ENCODE data around the gene C8G. TPM values are rescaled to one million over a fixed set of nuclear protein-coding genes. Genes with fewer than 3 reads are reported as not detected.

C8G gene
- total and polyA plus RNA-seq, 2 of the 4 experiments (the other 2 are of a cell fraction), result 0.80 TPM; not detected in 1

DNA sequence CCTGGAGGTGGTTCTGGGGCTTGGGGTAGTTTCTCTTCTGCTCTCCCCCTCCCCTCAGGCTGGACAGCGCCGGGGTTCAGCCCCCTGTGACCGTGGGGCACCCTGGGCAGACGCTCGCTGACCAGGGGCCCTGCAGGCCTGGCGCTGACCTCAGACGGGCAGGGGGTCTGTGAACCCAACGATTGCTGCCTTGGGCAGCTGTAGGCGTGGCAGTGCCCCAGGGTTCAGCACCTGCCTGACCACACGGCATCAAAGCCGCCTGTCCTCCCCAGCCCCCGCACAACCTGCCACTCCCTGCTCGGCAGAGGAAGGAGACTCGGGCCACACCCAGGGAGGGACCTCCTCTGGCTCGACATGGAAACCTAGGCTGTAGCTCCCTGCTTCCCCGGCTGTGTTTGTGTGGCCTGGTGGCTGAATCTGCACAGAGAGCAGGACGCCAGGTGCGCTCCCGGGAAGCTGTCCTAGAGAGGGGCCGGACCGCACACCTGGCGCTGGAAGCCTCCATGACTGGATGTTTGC, 19.2 kb downstream of the C8G start:
- no peak overlapping the region for H3K27ac ChIP-seq (ENCODE audit: insufficient read depth, low read length)
- no peaks in the 10 kb centered on the region for H4K20me1 ChIP-seq (ENCODE audit: insufficient read depth, low read length)
- no peak overlapping the region for H2AK9ac ChIP-seq (replicated peaks; ENCODE audit: low read depth, low read length, poor library complexity)
- H3K23ac ChIP-seq (ENCODE audit: low read depth, low read length), result no peak overlapping the region
- no peak for ATAC-seq (ENCODE audit: low read depth)
- intact Hi-C loops (cut with micrococcal nuclease), result no loop called here
- H3K4me3 ChIP-seq (ENCODE audit: insufficient read depth, low read depth, low read length), result no peak overlapping the region
- no peak overlapping the region for H3K14ac ChIP-seq (replicated peaks; ENCODE audit: low read depth, low read length)
- no peak for TF ChIP-seq FOS (IDR thresholded peaks at IDR 0.05; ENCODE audit: low read depth, low read length)
- TF ChIP-seq BHLHE40 (IDR thresholded peaks at IDR 0.05; ENCODE audit: low read depth, low read length), result no peak
- no peak for TF ChIP-seq RCOR1 (IDR thresholded peaks at IDR 0.05; ENCODE audit: insufficient replicate concordance, low read length)
- no peak for TF ChIP-seq CHD1 (IDR thresholded peaks at IDR 0.05; ENCODE audit: low read depth, low read length)
- TF ChIP-seq, protein P1, sequence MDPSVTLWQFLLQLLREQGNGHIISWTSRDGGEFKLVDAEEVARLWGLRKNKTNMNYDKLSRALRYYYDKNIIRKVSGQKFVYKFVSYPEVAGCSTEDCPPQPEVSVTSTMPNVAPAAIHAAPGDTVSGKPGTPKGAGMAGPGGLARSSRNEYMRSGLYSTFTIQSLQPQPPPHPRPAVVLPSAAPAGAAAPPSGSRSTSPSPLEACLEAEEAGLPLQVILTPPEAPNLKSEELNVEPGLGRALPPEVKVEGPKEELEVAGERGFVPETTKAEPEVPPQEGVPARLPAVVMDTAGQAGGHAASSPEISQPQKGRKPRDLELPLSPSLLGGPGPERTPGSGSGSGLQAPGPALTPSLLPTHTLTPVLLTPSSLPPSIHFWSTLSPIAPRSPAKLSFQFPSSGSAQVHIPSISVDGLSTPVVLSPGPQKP (IDR thresholded peaks at IDR 0.05; ENCODE audit: borderline replicate concordance, low read depth, low read length), result no peak
- TF ChIP-seq POLR2A (IDR thresholded peaks at IDR 0.05; ENCODE audit: low read depth, low read length), result no peak
- TF ChIP-seq MXI1 (IDR thresholded peaks at IDR 0.05; ENCODE audit: borderline replicate concordance, low read depth, low read length), result no peak
- no peak for TF ChIP-seq MAFK (IDR thresholded peaks at IDR 0.05; ENCODE audit: low read depth, low read length)
- TF ChIP-seq, protein P2, sequence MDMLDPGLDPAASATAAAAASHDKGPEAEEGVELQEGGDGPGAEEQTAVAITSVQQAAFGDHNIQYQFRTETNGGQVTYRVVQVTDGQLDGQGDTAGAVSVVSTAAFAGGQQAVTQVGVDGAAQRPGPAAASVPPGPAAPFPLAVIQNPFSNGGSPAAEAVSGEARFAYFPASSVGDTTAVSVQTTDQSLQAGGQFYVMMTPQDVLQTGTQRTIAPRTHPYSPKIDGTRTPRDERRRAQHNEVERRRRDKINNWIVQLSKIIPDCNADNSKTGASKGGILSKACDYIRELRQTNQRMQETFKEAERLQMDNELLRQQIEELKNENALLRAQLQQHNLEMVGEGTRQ (IDR thresholded peaks at IDR 0.05; ENCODE audit: low read depth, low read length), result no peak
- no peak for TF ChIP-seq SMC3 (IDR thresholded peaks at IDR 0.05; ENCODE audit: low read depth, low read length)
- TF ChIP-seq RFX5 (IDR thresholded peaks at IDR 0.05; ENCODE audit: low read depth, low read length), result no peak
- no peak for TF ChIP-seq RAD21 (IDR thresholded peaks at IDR 0.05; ENCODE audit: low read length)
- TF ChIP-seq, protein P3, sequence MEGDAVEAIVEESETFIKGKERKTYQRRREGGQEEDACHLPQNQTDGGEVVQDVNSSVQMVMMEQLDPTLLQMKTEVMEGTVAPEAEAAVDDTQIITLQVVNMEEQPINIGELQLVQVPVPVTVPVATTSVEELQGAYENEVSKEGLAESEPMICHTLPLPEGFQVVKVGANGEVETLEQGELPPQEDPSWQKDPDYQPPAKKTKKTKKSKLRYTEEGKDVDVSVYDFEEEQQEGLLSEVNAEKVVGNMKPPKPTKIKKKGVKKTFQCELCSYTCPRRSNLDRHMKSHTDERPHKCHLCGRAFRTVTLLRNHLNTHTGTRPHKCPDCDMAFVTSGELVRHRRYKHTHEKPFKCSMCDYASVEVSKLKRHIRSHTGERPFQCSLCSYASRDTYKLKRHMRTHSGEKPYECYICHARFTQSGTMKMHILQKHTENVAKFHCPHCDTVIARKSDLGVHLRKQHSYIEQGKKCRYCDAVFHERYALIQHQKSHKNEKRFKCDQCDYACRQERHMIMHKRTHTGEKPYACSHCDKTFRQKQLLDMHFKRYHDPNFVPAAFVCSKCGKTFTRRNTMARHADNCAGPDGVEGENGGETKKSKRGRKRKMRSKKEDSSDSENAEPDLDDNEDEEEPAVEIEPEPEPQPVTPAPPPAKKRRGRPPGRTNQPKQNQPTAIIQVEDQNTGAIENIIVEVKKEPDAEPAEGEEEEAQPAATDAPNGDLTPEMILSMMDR (conservative IDR thresholded peaks at IDR 0.05; ENCODE audit: low read depth, low read length), result no peak
- TF ChIP-seq NFE2L2 (IDR thresholded peaks at IDR 0.05; ENCODE audit: low read depth, low read length), result no peak
- no peak for TF ChIP-seq CEBPB (IDR thresholded peaks at IDR 0.05; ENCODE audit: low read depth, low read length)
- no peak for TF ChIP-seq MAZ (IDR thresholded peaks at IDR 0.05; ENCODE audit: borderline replicate concordance, low read depth, low read length)
- no peak overlapping the region for H2BK120ac ChIP-seq (ENCODE audit: low read depth, low read length)
- H3K4me1 ChIP-seq (ENCODE audit: control insufficient read depth, insufficient read depth, low read length), result no peaks in the 10 kb centered on the region
- H4K91ac ChIP-seq (ENCODE audit: insufficient read depth, low read depth, low read length), result no peak overlapping the region
- no peaks in the 10 kb centered on the region for H3K9me3 ChIP-seq (ENCODE audit: control insufficient read depth, insufficient read depth, low read length)
- WGBS, 2 experiments (ENCODE audit: extremely low coverage in 2 of 2, insufficient read length in 1 of 2), result 73% methylated on average over 15 of the region's 22 CpGs; no CpG with 5 or more reads in 1 of the 2 experiments
- H3K9me1 ChIP-seq (ENCODE audit: insufficient read depth, low read length), result peaks cover 2% of the 10 kb centered on the region; the same call in 1 of the 2 replicates
- H3K9ac ChIP-seq (ENCODE audit: low read depth, low read length), result no peak overlapping the region
- CTCF ChIA-PET, result interaction anchor here (1.0 kb wide), 1 partner anchor 12 kb away, joined by 3 read pairs; no protein-coding TSS in a partner anchor
- in situ Hi-C loops (cut with MboI; ENCODE audit: low sequenced_read_pairs), result no loop called here
- H3K4me2 ChIP-seq (ENCODE audit: low read depth, low read length), result no peak overlapping the region
- H3K4ac ChIP-seq (ENCODE audit: low read depth, low read length), result no peak overlapping the region
- H2AFZ ChIP-seq (replicated peaks; ENCODE audit: low read length, poor library complexity), result no peak overlapping the region
- H3K36me3 ChIP-seq (ENCODE audit: control insufficient read depth, insufficient read depth, low read length), result no peaks in the 10 kb centered on the region
- no peak overlapping the region for H2BK15ac ChIP-seq (ENCODE audit: low read depth, low read length)
- POLR2A ChIA-PET (ENCODE audit: unreplicated experiment), result no interaction called here
- no peak for DNase-seq
- no peak overlapping the region for H3K18ac ChIP-seq (ENCODE audit: low read depth, low read length)
- H4K5ac ChIP-seq (ENCODE audit: low read depth, low read length), result no peak overlapping the region
- no peak overlapping the region for H3K56ac ChIP-seq (ENCODE audit: extremely low read depth, insufficient read depth, low read length)
- BruUV-seq (replicated peaks), result no TSS peak
- H2BK5ac ChIP-seq (ENCODE audit: low read depth, low read length, poor library complexity, severe bottlenecking), result no peak overlapping the region
- no peaks in the 10 kb centered on the region for H3K79me1 ChIP-seq (ENCODE audit: low read depth in 1 of 2, low read length in 2 of 2)
- no peak overlapping the region for H2AK5ac ChIP-seq (ENCODE audit: low read depth, low read length)
- peaks cover 21% of the 10 kb centered on the region for H3K27me3 ChIP-seq (ENCODE audit: control insufficient read depth, insufficient read depth, low read length)
- no peak overlapping the region for H4K8ac ChIP-seq (ENCODE audit: low read depth in 2 of 2, low read length in 2 of 2)
- no peak overlapping the region for H2BK20ac ChIP-seq (ENCODE audit: low read depth, low read length)
- dilution Hi-C loops (cut with HindIII; ENCODE audit: low sequenced_read_pairs, unreplicated experiment), result no loop called here

All from IMR-90 (cell line).